ENCODE measurements around the gene SUN3. TPM values are rescaled to one million over a fixed set of nuclear protein-coding genes. Genes with fewer than 3 reads are reported as not detected.
"Not testable (repeated sequence)": the region's sequence is repeated elsewhere in the genome, so short reads cannot be mapped to it uniquely, and the experiment has no call there.

The SUN3 gene
- total and polyA plus RNA-seq, 2 donors from 2014 or later: 0.54 TPM; not detected in 1

DNA sequence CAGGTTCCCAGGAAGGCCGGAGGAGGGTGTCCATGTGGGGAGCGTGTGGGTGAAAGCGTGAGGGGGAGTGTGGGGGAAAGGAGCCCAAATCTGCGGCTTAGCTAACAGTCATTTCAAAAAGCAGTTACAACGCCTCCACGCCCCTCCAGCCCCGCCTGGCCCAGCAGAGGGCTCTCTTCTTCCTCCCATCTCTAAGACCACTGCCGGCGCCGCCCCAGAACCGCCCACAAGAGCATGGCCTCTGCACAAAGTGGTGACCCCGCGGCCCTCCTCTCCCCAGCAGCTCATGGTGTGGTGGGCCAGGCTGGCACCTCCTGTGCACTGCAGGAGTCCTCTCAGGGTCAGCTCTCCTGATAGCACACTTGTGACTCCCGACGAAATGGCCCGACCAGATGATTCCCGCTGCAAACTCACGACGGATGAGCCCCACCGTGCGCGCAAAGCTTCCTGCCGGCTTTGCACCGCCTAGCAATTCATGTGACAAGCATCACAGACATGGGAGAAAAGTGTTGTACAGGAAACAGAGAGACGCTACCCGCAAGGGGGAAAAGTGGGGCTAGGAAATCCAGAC lies 37.1 kb downstream of the SUN3 start:
- no peak overlapping the region for H3K9ac ChIP-seq (ENCODE audit: low read length in 3 of 3)
- H3K4me1 ChIP-seq (ENCODE audit: control insufficient read depth in 2 of 3, insufficient read depth in 2 of 3, low read depth in 1 of 3, low read length in 3 of 3): peaks cover 0 to 2% (median 0%) of the 10 kb centered on the region in 3 donors
- H3K27ac ChIP-seq (ENCODE audit: low read depth in 2 of 2, low read length in 2 of 2): peak overlapping the region in 1 of 2 donors; percentile 17
- no peaks in the 10 kb centered on the region for H3K36me3 ChIP-seq (ENCODE audit: control insufficient read depth in 2 of 3, insufficient read depth in 3 of 3, low read length in 3 of 3)
- no peaks in the 10 kb centered on the region for H3K27me3 ChIP-seq (ENCODE audit: control insufficient read depth, insufficient read depth, low read length)
- TF ChIP-seq, protein P1, sequence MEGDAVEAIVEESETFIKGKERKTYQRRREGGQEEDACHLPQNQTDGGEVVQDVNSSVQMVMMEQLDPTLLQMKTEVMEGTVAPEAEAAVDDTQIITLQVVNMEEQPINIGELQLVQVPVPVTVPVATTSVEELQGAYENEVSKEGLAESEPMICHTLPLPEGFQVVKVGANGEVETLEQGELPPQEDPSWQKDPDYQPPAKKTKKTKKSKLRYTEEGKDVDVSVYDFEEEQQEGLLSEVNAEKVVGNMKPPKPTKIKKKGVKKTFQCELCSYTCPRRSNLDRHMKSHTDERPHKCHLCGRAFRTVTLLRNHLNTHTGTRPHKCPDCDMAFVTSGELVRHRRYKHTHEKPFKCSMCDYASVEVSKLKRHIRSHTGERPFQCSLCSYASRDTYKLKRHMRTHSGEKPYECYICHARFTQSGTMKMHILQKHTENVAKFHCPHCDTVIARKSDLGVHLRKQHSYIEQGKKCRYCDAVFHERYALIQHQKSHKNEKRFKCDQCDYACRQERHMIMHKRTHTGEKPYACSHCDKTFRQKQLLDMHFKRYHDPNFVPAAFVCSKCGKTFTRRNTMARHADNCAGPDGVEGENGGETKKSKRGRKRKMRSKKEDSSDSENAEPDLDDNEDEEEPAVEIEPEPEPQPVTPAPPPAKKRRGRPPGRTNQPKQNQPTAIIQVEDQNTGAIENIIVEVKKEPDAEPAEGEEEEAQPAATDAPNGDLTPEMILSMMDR (IDR thresholded peaks at IDR 0.05; ENCODE audit: borderline replicate concordance, extremely low read depth, insufficient read depth): peak; percentile 60
- intact Hi-C loops (cut with DNase I): loop anchor here (10.0 kb wide), 1 partner anchor 113 kb away; no protein-coding TSS in a partner anchor
- H3K9me3 ChIP-seq (ENCODE audit: control insufficient read depth in 2 of 3, insufficient read depth in 1 of 3, low read length in 3 of 3): no peaks in the 10 kb centered on the region
- DNase-seq (peak; percentile 84 to 94 (median 88)), FAIRE-seq (no peak)
- peak overlapping the region; percentile 55 to 64 (median 64) for H3K4me3 ChIP-seq (ENCODE audit: low read length in 3 of 3)

DNA sequence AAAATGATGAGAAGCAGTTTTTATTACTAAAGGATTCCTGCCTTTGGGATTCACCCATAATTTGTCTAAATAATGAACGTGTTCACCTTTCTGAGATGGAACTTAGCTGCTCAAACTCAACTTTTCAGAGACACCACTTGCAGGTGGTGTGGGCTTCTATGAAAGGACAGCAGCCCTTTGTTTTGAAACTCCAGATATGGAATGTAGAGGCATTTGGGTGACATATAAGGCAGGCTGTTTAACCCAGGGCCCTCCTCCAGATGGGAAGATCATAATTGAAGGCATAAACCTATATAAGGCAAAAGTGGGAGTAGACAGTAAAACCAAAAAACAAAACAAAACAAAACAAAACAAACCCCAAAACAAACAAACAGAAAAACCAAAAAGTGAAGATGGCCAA lies 37.6 kb downstream of the SUN3 start:
- Histone ChIP-seq H3K9me3 (ENCODE audit: control insufficient read depth in 2 of 3, insufficient read depth in 1 of 3, low read length in 3 of 3) (no peaks in the 10 kb centered on the region), H3K9ac (ENCODE audit: low read length in 3 of 3) (no peak overlapping the region), H3K27me3 (ENCODE audit: control insufficient read depth, insufficient read depth, low read length) (no peaks in the 10 kb centered on the region), H3K4me1 (ENCODE audit: control insufficient read depth in 2 of 3, insufficient read depth in 2 of 3, low read depth in 1 of 3, low read length in 3 of 3) (peaks cover 0 to 2% (median 0%) of the 10 kb centered on the region in 3 donors), H3K36me3 (ENCODE audit: control insufficient read depth in 2 of 3, insufficient read depth in 3 of 3, low read length in 3 of 3) (no peaks in the 10 kb centered on the region), H3K27ac (ENCODE audit: low read depth in 2 of 2, low read length in 2 of 2) (no peak overlapping the region), H3K4me3 (ENCODE audit: low read length in 3 of 3) (peak overlapping the region in 1 of 3 donors; percentile 64)
- TF ChIP-seq, protein P1 (IDR thresholded peaks at IDR 0.05; ENCODE audit: borderline replicate concordance, extremely low read depth, insufficient read depth): no peak
- FAIRE-seq: no peak
- DNase-seq: no peak
- intact Hi-C loops (cut with DNase I): loop anchor here (10.0 kb wide), 1 partner anchor 114 kb away; no protein-coding TSS in a partner anchor

DNA sequence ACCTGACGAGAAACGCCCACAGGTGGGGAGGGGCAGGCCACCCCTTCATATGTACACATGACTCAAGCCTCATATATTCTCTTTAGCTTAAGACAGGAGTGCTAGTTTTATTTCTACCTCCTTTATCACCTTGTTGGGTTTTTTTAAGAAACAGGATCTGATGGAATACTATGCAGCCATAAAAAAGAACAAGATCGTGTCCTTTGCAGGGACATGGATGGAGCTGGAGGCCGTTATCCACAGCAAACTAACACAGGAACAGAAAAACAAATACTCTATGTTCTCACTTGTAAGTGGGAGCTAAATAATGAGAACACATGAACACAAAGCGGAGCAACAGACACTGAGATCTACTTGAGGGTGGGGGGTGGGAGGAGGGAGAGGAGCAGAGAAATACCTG lies 38.3 kb downstream of the SUN3 start:
- DNase-seq: no peak
- intact Hi-C loops (cut with DNase I): loop anchor here (10.0 kb wide), 1 partner anchor 114 kb away; no protein-coding TSS in a partner anchor
- TF ChIP-seq, protein P1 (IDR thresholded peaks at IDR 0.05; ENCODE audit: borderline replicate concordance, extremely low read depth, insufficient read depth): no peak
- H3K4me3 ChIP-seq (ENCODE audit: low read length in 3 of 3): no peak overlapping the region
- no peaks in the 10 kb centered on the region for H3K9me3 ChIP-seq (ENCODE audit: control insufficient read depth in 2 of 3, insufficient read depth in 1 of 3, low read length in 3 of 3)
- H3K36me3 ChIP-seq (ENCODE audit: control insufficient read depth in 2 of 3, insufficient read depth in 3 of 3, low read length in 3 of 3): no peaks in the 10 kb centered on the region
- H3K9ac ChIP-seq (ENCODE audit: low read length in 3 of 3): no peak overlapping the region
- no peak for FAIRE-seq
- H3K4me1 ChIP-seq (ENCODE audit: control insufficient read depth in 2 of 3, insufficient read depth in 2 of 3, low read depth in 1 of 3, low read length in 3 of 3): peaks cover 0 to 2% (median 0%) of the 10 kb centered on the region in 3 donors
- H3K27ac ChIP-seq (ENCODE audit: low read depth in 2 of 2, low read length in 2 of 2): no peak overlapping the region
- no peaks in the 10 kb centered on the region for H3K27me3 ChIP-seq (ENCODE audit: control insufficient read depth, insufficient read depth, low read length)

DNA sequence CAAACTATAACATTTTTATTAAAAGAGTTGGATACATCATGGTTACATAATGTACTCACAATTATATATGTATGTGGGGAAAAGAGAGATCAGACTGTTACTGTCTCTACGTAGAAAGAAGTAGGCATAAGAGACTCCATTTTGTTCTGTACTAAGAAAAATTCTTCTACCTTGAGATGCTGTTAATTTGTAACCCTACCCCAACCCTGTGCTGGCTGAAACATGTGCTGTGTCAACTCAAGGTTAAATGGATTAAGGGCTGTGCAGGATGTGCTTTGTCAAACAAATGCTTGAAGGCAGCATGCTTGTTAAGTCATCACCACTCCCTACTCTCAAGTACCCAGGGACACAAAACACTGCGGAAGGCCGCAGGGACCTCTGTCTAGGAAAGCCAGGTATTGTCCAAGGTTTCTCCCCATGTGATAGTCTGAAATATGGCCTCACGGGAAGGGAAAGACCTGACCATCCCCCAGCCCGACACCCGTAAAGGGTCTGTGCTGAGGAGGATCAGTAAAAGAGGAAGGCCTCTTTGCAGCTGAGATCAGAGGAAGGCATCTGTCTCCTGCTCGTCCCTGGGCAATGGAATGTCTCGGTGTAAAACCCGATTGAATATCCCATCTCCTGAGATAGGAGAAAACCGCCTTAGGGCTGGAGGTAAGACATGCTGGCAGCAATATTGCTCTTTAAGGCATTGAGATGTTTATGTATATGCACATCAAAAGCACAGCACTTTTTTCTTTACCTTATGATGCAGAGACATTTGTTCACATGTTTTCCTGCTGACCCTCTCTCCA lies 39.1 kb downstream of the SUN3 start:
- H3K27me3 ChIP-seq (ENCODE audit: control insufficient read depth, insufficient read depth, low read length); H3K4me3 ChIP-seq (ENCODE audit: low read length in 3 of 3); H3K9ac ChIP-seq (ENCODE audit: low read length in 3 of 3); H3K4me1 ChIP-seq (ENCODE audit: control insufficient read depth in 2 of 3, insufficient read depth in 2 of 3, low read depth in 1 of 3, low read length in 3 of 3); H3K36me3 ChIP-seq (ENCODE audit: control insufficient read depth in 2 of 3, insufficient read depth in 3 of 3, low read length in 3 of 3); H3K9me3 ChIP-seq (ENCODE audit: control insufficient read depth in 2 of 3, insufficient read depth in 1 of 3, low read length in 3 of 3); H3K27ac ChIP-seq (ENCODE audit: low read depth in 2 of 2, low read length in 2 of 2): not testable (repeated sequence)
- DNase-seq (peak in 4 of 5 donors; percentile 59 to 78 (median 70)), FAIRE-seq (peak; percentile 57)
- intact Hi-C loops (cut with DNase I): loop anchor here (10.0 kb wide), 1 partner anchor 115 kb away; no protein-coding TSS in a partner anchor
